GM06990 (cell line): ENCODE data around the gene RALGAPA2.

Experiments used
- DNase-seq: peaks from one replicate; pipeline ENCODE4 v3.0.0-alpha.2; 2011; ENCODE audit not compliant: insufficient read length; ENCODE audit errors: extremely low read depth
- H3K27me3 ChIP-seq: replicated peaks from 2 replicates; pipeline ENCODE4 v1.6.0; 2011; ENCODE audit warnings: low read length; ENCODE audit not compliant: control insufficient read depth, insufficient read depth
- H3K36me3 ChIP-seq: 2 replicates; pipeline ENCODE4 v1.5.1; 2011; ENCODE audit warnings: low read length; ENCODE audit not compliant: control insufficient read depth, insufficient read depth
- H3K4me3 ChIP-seq: replicated peaks from 2 replicates; pipeline ENCODE4 v1.5.1; 2011; ENCODE audit warnings: low read depth, mild to moderate bottlenecking, control low read depth, low read length
- CTCF ChIP-seq: IDR thresholded peaks from 2 replicates; pipeline ENCODE4 v1.5.1; 2011; ENCODE audit warnings: low read length, control low read depth, mild to moderate bottlenecking, inconsistent platforms; ENCODE audit not compliant: insufficient read depth, poor library complexity, severe bottlenecking

Gene RALGAPA2

GRCh38 chr20:20495729-20496503, 216.5 kb downstream of the RALGAPA2 start:
- no peak for TF ChIP-seq CTCF
- H3K4me3 ChIP-seq: no peak overlapping the region
- no peaks in the 10 kb centered on the region for H3K36me3 ChIP-seq
- no peak for DNase-seq
- no peaks in the 10 kb centered on the region for H3K27me3 ChIP-seq

GRCh38 chr20:20493701-20494100, 218.7 kb downstream of the RALGAPA2 start:
- no peak overlapping the region for H3K4me3 ChIP-seq
- no peak for TF ChIP-seq CTCF
- H3K27me3 ChIP-seq: no peaks in the 10 kb centered on the region
- no peaks in the 10 kb centered on the region for H3K36me3 ChIP-seq
- DNase-seq: no peak

DNA sequence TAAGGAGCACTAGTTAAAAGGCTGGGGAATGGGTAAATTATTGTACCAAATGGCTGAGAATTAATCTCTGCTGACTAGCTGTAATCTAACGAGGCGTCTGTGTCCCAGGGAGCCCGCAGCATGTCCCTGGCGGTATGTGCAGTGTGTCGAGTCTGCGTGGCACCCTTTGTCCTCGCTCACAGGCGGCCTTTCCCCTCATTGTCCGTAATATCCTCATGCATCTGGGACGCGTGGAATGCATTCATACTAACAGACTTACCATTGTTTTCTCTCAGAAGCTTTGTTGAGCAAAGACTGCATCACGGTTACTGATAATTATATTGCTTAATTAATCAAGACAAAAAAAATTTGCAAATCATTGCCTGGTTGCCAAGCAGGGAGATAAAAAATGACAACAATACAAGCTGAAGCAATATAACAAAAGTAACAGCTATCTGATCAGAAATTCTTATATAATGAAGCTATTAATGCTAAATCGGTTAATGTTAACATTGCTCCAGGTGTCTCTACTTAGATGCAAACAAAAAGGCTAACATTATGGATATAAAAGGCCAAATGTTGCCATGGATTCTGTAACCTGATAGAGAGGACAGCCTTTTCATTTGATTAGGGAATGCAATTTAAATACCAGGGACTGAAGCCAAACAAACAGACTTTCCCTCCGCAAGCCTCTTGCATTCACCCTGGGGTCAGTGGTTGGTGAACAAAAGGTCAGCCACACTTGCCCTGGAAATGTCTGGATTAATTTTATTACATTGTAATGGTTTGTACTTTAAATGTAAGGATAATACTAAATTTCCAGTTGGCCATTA, 219.7 kb downstream of the RALGAPA2 start:
- Histone ChIP-seq H3K4me3 (no peak overlapping the region), H3K27me3 (no peaks in the 10 kb centered on the region), H3K36me3 (no peaks in the 10 kb centered on the region)
- TF ChIP-seq CTCF: no peak
- DNase-seq: no peak

GRCh38 chr20:20491784-20492264, 220.6 kb downstream of the RALGAPA2 start:
- Histone ChIP-seq H3K4me3 (no peak overlapping the region), H3K27me3 (no peaks in the 10 kb centered on the region), H3K36me3 (no peaks in the 10 kb centered on the region)
- no peak for DNase-seq
- TF ChIP-seq CTCF: no peak

DNA sequence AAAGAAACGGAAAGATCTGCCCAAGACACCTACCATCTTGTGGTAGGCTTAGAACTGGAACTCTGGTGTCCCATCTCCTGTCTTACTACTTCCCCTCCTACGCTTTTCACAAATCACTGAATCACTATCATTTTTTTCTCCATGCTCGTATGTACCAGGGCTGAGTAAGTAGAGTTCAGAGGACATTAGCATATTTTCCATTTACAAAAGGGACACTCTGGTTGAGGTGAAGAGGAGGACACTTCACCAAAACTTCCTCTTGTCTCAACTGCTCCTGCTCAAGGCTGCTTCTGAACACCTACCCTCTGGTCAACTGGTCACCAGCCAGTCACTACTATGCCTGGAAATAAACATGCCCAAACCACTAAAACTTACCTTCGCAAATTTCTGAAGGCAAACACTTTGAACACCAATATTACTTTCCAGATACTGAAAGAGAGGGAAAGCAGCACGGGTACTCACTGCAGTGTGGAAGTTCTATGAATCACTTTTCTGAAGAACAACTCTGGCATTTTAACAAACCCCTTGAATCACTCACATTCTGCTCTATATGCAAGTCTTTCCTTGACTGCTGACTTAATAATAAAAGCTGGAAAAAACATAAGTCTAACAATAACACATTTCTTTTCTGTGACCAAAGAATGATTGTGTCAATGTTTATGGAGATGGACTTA, 221.2 kb downstream of the RALGAPA2 start:
- H3K36me3 ChIP-seq: no peaks in the 10 kb centered on the region
- no peak overlapping the region for H3K4me3 ChIP-seq
- no peak for TF ChIP-seq CTCF
- DNase-seq: no peak
- H3K27me3 ChIP-seq: no peaks in the 10 kb centered on the region
